GM19240 (cell line): Measurements from ENCODE around the gene MAP3K21.

Experiments used
- DNase-seq: peaks from one replicate; pipeline ENCODE4 v3.0.0; 2011; ENCODE audit warnings: low spot score; ENCODE audit not compliant: insufficient read length

Gene MAP3K21

DNA sequence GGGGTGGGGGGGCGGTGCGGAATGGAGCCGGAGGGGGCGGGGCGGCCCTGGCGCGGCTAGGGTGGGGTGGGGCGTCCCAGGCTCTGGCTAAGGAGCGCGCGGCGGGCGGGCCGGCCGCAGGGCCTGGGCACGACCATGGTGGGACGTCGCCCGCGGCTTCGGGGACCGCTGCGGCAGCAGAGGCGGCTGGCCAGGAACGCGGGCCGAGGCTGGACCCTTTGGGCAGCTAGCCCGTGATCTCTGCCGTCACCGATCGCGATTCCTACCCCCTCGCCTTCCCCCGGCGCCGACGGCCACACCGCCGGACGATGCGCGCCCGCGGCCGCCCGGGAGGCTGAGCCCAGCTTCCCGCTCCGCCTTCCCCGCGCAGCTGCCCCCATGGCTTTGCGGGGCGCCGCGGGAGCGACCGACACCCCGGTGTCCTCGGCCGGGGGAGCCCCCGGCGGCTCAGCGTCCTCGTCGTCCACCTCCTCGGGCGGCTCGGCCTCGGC is at the start of gene MAP3K21:
TSS of gene MAP3K21 (plus strand) at position 74 of the 491 bp plus-strand sequence. CDS start at position 379, 305 bp downstream.
- DNase-seq: no peak

- DNase-seq: no peak
These were observed 48.9 kb upstream of the MAP3K21 start for GRCh38 chr1:233278631-233279030.

GRCh38 chr1:233279971-233280370 is 47.6 kb upstream of the MAP3K21 start:
- no peak for DNase-seq

DNA sequence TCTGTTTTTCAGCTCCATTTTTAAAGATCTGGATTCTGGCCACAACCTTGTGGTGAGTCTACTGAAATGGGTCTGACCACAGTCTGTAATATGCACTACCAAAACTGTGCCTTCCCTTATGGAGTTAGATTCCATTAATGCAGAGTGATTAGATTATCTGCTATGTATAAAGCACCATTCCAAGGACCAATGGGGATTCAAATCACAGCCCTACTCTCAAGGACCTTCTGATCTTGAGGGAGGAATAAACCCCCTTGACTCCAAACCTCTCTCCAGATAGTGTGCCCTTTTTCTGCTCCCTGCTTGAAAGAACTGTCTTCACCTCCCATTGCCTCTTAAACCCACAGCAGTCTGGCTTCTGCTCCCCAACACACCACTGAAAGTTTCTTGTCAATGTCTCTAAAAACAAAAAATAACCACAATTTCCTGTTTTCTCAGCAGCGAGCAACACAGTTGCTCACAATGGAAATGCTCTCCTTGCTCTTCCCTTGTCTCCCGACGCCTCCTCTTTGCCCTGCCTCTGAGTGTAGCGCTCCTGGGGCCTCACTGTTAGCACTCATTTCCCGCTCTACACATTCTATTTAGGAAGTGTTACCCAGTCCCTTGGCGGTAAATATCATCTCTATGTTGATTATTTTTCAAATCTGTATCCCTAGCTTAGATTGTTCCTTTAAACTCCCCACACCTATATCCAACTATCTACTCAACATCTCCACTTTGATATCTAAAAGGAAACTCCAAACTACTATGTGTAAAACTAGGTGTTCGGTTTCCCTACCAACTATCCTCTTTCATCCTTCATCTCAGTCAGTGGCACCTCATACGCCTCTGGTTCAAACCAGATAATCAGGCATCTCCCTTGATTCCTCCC is 45.6 kb upstream of the MAP3K21 start:
- peak; percentile 50 for DNase-seq

GRCh38 chr1:233282582-233282886 is 45.0 kb upstream of the MAP3K21 start:
- DNase-seq: no peak

GRCh38 chr1:233289676-233290075 is 37.8 kb upstream of the MAP3K21 start:
- no peak for DNase-seq

- no peak for DNase-seq
These were observed 37.0 kb upstream of the MAP3K21 start for GRCh38 chr1:233290396-233291034.

- no peak for DNase-seq
These were observed 33.7 kb upstream of the MAP3K21 start for GRCh38 chr1:233293556-233294446.

DNA sequence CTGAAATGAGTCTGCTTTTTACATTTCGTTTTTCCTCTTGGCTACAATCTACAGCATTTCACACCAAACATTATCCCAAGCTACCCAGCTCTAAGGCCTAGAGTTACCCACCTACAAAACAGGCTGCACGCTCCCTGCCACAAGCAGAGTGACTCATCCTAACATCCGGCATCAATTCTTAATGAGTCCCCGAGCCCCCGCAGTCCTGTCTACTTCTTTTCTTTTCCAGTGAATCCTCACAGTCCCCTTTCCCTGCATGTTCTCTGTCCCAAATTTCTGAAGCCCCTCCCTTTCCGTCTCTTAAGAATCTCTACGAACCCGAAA is 32.6 kb upstream of the MAP3K21 start:
- no peak for DNase-seq

DNA sequence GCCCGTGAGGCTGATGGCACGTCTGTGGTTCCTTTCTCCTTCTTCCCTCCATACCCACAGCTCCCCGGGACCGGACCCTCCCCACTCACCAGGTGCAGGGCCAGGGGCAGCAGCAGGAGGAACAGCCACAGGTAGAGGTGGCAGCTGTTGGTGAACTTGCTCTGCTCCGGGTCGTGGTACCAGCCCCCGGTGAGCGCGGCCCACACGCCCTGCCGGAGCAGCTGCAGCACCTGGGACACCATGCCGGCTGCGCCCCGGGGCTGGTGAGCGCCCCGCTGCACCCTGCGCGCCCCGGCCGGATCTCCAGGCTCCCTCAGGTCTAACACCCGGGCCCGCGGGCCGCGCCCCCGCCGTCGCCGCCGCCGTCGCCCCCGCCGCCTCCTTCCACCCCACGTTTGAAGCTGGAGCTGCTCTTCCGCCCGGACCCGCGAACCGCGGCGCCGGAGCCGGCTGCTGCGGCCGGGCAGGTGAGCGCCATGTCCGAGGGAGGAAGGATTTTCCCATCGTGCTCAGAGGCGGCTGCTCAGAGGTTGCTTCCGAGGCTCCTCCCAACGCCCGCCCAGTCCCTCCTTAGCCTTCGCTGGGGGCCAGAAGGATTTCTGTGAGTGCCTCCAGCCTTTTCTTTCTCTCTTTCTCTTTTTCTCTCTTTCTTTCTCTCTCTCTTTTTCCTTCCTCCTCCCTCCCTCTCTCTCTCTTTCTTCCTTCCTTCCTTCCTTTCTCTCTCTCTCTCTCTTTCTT is 32.1 kb upstream of the MAP3K21 start, which contains the start of gene PCNX2:
TSS of gene PCNX2 (minus strand) at position 489 of the 738 bp plus-strand sequence. CDS start at position 242, 247 bp downstream.
- peak; percentile 73 for DNase-seq

GRCh38 chr1:233295975-233296322 is 31.6 kb upstream of the MAP3K21 start:
- DNase-seq: no peak

DNA sequence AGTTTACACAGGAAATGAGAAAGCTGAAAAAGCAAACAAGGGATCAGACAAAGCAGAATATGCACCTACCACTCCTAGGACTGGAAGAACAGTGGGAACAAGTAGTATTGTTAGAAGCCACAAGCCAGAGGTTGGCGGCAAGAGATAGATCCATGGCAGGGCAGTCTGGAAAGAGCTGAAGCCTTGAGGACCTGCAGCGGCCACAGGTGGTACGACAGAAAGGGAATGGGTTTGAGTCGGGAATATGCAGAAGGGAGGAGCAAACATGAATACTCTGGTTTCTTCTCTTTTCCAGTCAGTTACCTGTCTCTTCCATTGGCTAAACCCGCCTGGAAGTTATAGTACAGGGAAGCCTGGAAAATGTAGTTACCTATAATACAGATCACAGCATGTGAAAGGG is 28.1 kb upstream of the MAP3K21 start:
- DNase-seq: no peak

DNA sequence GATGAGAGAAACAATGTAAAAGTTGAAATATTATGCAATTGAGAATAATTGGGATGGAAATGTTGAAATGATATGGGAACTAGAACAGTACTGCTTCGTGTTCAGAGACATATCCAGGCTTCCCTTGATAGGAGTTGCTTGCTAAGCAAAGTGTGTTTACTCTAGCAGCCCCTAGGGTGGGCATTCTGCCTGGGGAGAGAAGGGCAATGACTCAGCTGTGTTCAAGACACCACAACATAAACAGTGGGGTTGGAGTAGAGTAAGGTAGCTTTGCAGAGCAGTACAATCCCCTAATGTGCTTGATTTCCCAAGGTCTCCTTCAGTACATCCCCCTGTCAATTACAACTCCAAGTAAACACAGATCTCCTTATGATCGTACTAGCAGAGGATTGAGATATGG is 27.2 kb upstream of the MAP3K21 start:
- DNase-seq: no peak

DNA sequence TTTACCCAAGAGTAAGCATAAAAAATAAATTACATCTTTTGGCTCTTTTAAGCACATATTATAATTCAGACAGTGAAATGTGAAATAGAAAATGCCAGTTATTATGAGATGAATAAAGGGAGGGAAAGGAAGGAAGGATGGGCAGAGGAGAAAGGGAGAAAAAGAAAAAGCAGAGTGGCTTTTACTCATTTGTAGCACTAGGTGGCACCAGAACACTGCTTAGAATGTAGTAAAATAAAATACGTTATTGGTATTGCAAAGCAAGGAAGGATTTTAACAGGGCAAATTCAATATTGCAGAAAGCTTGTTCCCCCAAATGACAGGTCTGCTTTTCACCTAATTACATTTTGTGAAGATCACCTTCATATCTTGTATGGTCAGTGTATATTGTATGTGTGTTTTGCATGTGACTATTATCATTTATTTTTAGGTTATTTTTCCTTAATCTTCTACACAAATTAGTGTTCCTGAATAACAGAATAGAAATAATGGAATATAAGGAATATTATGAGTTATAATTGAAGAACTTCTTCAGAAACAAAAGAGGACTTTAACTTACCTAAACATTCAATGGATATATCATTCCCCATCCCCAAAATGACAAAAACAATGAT is 22.9 kb upstream of the MAP3K21 start:
- DNase-seq: no peak

- DNase-seq: no peak
These were observed 13.9 kb upstream of the MAP3K21 start for GRCh38 chr1:233313434-233314155.

DNA sequence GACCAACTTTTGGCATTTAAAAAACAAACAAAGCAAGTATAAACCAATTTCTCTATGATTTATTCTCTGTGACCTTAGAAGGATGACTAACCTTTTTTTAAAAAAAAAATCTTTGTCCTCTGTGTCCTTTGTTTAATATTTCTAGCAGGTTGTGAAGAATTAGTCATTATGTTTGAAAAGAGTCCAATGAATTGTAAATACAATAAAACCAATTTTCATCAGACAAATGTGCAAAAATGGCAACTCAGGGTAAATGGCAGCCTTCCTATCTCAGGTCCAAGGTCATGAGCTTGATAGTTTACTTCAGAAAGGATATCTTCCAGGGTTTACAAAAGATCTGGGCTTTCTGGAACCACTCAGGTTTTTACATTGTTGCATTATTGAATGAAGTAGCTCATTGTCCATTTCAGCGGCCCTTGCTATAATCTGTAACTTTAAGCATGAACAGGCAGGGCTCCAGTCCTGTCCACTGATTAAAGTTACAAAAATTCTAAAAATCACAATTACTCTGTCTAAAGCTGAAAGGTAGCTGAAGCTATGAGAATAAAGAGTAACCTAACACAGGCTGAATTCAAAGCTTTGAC is 11.7 kb upstream of the MAP3K21 start:
- DNase-seq: no peak

DNA sequence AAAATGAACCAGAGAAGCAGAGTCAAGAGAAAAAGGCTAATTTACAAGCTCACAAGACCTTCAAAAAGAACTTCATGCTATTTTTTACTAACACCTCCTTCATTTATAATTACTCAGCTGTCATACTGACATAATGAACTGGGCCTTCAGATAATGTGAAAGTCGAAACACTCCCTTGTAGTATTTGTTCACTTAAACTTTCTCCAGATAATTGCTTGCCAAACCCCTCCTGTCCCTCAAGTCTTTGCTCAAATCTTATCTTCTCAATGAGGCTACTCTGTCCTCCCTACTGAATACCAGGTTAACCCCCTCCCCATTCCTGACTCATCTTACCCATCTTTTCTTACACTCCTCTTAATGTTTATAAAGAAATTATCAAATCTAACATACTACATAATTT is 11.1 kb upstream of the MAP3K21 start:
- DNase-seq: no peak

GRCh38 chr1:233319272-233319671 is 8.3 kb upstream of the MAP3K21 start:
- DNase-seq: no peak

DNA sequence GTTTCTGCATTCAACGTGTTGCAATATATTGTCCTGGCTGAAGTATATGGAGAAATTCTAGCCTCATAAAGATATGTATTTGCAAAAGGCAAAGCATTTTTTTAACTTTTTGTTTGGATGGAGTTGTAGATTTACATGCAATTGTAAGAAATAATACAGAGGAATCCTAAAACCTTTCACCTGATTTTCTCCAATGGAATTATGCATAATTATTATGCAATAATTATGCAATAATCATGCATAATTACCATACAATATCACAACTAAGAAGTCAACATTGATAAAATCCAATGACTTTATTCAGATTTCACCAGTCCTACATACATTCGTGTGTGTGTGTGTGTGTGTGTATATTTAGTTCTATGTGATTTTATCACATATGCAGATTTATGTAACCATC is 7.5 kb upstream of the MAP3K21 start:
- no peak for DNase-seq

DNA sequence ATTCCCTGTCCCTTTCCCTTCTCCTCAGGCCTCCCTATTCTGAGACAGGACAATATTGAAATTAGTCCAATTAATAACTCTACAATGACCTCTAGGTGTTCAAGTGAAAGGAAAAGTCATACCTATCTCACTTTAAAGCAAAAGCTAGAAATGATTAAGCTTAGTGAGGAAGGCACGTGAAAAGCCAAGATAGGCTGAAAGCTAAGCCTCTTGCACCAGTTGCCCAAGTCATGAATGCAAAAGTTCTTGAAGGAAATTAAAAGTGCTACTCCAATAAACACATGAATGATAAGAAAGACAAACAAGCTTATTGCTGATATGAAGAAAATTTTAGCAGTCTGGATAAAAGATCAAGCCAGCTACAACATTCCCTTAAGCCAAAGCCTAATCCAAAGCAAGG is 3.8 kb upstream of the MAP3K21 start:
- DNase-seq: no peak
